ENCODE data around the gene C19orf25. TPM values are rescaled to one million over a fixed set of nuclear protein-coding genes. Genes with fewer than 3 reads are reported as not detected.

C19orf25 gene
- total and polyA plus RNA-seq, 2 of the 13 experiments (the other 11 are each of a cell fraction or from before 2014, with no cell fraction given) = 14.2 to 32.4 TPM

DNA sequence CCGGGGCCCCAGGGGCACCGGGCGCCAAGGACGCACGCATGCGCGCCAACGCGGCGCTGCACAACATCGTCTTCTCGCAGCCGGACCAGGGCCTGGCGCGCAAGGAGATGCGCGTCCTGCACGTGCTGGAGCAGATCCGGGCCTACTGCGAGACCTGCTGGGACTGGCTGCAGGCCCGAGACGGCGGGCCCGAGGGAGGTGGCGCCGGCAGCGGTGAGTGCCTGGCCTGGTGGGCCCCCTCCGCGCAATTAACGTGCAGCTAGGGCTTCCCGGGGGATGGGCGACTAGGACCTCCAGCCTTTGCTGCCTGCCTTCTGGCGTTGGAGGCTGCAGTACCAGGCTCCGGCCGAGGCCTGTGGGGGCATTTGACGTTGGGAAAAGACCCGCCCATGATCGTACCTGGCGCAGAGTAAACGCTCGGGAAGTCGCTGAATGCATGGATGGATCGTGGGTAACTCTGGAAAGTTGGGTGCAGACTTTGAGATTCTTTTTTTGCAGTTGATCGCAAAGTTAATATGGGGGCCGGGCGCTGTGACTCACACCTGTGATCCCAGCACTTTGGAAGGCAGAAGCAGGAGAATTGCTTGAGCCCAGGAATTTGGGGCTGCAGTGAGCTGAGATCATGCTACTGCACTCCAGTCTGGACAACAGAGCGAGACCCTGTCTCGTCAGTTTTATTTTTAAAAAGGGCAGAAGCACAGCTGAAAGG is 21.8 kb downstream of the C19orf25 start (continued):
- TF ChIP-seq, protein P1, sequence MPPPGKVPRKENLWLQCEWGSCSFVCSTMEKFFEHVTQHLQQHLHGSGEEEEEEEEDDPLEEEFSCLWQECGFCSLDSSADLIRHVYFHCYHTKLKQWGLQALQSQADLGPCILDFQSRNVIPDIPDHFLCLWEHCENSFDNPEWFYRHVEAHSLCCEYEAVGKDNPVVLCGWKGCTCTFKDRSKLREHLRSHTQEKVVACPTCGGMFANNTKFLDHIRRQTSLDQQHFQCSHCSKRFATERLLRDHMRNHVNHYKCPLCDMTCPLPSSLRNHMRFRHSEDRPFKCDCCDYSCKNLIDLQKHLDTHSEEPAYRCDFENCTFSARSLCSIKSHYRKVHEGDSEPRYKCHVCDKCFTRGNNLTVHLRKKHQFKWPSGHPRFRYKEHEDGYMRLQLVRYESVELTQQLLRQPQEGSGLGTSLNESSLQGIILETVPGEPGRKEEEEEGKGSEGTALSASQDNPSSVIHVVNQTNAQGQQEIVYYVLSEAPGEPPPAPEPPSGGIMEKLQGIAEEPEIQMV (CRISPR knock-in tag; IDR thresholded peaks at IDR 0.05; ENCODE audit: low read depth) = no peak
- TF ChIP-seq PRDM4 (CRISPR knock-in tag; IDR thresholded peaks at IDR 0.05; ENCODE audit: borderline replicate concordance) = no peak
- no peak for TF ChIP-seq MEF2D (CRISPR knock-in tag; IDR thresholded peaks at IDR 0.05)
- TF ChIP-seq, protein P2, sequence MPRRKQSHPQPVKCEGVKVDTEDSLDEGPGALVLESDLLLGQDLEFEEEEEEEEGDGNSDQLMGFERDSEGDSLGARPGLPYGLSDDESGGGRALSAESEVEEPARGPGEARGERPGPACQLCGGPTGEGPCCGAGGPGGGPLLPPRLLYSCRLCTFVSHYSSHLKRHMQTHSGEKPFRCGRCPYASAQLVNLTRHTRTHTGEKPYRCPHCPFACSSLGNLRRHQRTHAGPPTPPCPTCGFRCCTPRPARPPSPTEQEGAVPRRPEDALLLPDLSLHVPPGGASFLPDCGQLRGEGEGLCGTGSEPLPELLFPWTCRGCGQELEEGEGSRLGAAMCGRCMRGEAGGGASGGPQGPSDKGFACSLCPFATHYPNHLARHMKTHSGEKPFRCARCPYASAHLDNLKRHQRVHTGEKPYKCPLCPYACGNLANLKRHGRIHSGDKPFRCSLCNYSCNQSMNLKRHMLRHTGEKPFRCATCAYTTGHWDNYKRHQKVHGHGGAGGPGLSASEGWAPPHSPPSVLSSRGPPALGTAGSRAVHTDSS (CRISPR knock-in tag; conservative IDR thresholded peaks at IDR 0.05) = no peak
- TF ChIP-seq ZBTB37 (CRISPR knock-in tag; IDR thresholded peaks at IDR 0.05) = no peak
- TF ChIP-seq, protein P3, sequence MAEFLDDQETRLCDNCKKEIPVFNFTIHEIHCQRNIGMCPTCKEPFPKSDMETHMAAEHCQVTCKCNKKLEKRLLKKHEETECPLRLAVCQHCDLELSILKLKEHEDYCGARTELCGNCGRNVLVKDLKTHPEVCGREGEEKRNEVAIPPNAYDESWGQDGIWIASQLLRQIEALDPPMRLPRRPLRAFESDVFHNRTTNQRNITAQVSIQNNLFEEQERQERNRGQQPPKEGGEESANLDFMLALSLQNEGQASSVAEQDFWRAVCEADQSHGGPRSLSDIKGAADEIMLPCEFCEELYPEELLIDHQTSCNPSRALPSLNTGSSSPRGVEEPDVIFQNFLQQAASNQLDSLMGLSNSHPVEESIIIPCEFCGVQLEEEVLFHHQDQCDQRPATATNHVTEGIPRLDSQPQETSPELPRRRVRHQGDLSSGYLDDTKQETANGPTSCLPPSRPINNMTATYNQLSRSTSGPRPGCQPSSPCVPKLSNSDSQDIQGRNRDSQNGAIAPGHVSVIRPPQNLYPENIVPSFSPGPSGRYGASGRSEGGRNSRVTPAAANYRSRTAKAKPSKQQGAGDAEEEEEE (CRISPR knock-in tag; IDR thresholded peaks at IDR 0.05; ENCODE audit: borderline replicate concordance) = no peak
- no peak for TF ChIP-seq HNF1B (CRISPR knock-in tag; IDR thresholded peaks at IDR 0.05)
- TF ChIP-seq ZNF550 (CRISPR knock-in tag; IDR thresholded peaks at IDR 0.05; ENCODE audit: borderline replicate concordance) = no peak
- TF ChIP-seq NFRKB (IDR thresholded peaks at IDR 0.05) = no peak
- no peak for TF ChIP-seq ASH2L (IDR thresholded peaks at IDR 0.05; ENCODE audit: insufficient read length, low read depth, low read length)
- TF ChIP-seq ZNF546 (CRISPR knock-in tag; conservative IDR thresholded peaks at IDR 0.05) = no peak
- TF ChIP-seq ZNF333 (CRISPR knock-in tag; IDR thresholded peaks at IDR 0.05; ENCODE audit: borderline replicate concordance) = no peak
- no peak for TF ChIP-seq WIZ (CRISPR knock-in tag; IDR thresholded peaks at IDR 0.05)
- TF ChIP-seq ZNF121 (CRISPR knock-in tag; IDR thresholded peaks at IDR 0.05) = no peak
- TF ChIP-seq ZNF761 (CRISPR knock-in tag; conservative IDR thresholded peaks at IDR 0.05) = no peak
- no peak for TF ChIP-seq ZNF773 (CRISPR knock-in tag; IDR thresholded peaks at IDR 0.05; ENCODE audit: borderline replicate concordance)
- TF ChIP-seq, protein P4, sequence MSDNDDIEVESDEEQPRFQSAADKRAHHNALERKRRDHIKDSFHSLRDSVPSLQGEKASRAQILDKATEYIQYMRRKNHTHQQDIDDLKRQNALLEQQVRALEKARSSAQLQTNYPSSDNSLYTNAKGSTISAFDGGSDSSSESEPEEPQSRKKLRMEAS (IDR thresholded peaks at IDR 0.05) = peak; percentile 63
- TF ChIP-seq MED8 (CRISPR knock-in tag; IDR thresholded peaks at IDR 0.05; ENCODE audit: insufficient replicate concordance) = no peak
